Loucy (cell line): ENCODE data around the gene KRT77.

ENCODE experiments used
- H2AFZ ChIP-seq: fragments of 200-600 bp; sonication (generic); 2 replicates; pipeline ENCODE4 v1.6.0; 2016; ENCODE audit warnings: antibody characterized with exemption, mild to moderate bottlenecking, low read length, moderate library complexity
- H3F3A ChIP-seq: fragments of 200-600 bp; 2 replicates; pipeline ENCODE4 v1.6.0; 2016; ENCODE audit warnings: antibody characterized with exemption, low read depth, mild to moderate bottlenecking
- H3K27me3 ChIP-seq: fragments of 200-600 bp; sonication (generic); 2 replicates; pipeline ENCODE4 v1.6.1; 2014; ENCODE audit warnings: low read length, mild to moderate bottlenecking; ENCODE audit not compliant: insufficient read depth, poor library complexity, severe bottlenecking
- H3K36me3 ChIP-seq: fragments of 200-600 bp; sonication (generic); 2 replicates; pipeline ENCODE4 v1.6.1; 2016; ENCODE audit warnings: low read length; ENCODE audit not compliant: insufficient read depth
- H3K4me1 ChIP-seq: fragments of 200-600 bp; sonication (generic); 2 replicates; pipeline ENCODE4 v1.5.1; 2014; ENCODE audit warnings: low read length, mild to moderate bottlenecking; ENCODE audit not compliant: insufficient read depth, poor library complexity, severe bottlenecking
- H3K4me2 ChIP-seq: fragments of 200-600 bp; sonication (generic); 2 replicates; pipeline ENCODE4 v1.6.0; 2014; ENCODE audit warnings: antibody characterized with exemption, low read length, low read depth, mild to moderate bottlenecking; ENCODE audit not compliant: poor library complexity, severe bottlenecking
- H3K4me3 ChIP-seq: fragments of 200-600 bp; sonication (generic); 2 replicates; pipeline ENCODE4 v1.5.1; 2014; ENCODE audit warnings: low read length, mild to moderate bottlenecking, mixed read lengths; ENCODE audit not compliant: poor library complexity, severe bottlenecking
- H3K79me2 ChIP-seq: fragments of 200-600 bp; sonication (generic); 2 replicates; pipeline ENCODE4 v1.6.1; 2014; ENCODE audit warnings: low read length; ENCODE audit not compliant: insufficient read depth
- H3K9ac ChIP-seq: fragments of 200-600 bp; sonication (generic); 2 replicates; pipeline ENCODE4 v1.6.0; 2014; ENCODE audit warnings: mild to moderate bottlenecking, low read depth, low read length, moderate library complexity; ENCODE audit not compliant: poor library complexity, severe bottlenecking
- H3K9me2 ChIP-seq: fragments of 200-600 bp; sonication (generic); replicated peaks from 2 replicates; pipeline ENCODE4 v1.6.1; 2016; ENCODE audit warnings: low read depth, low read length, mixed read lengths
- H3K9me3 ChIP-seq: fragments of 200-600 bp; sonication (generic); 2 replicates; pipeline ENCODE4 v1.6.1; 2014; ENCODE audit warnings: mild to moderate bottlenecking, antibody characterized with exemption, low read length, low read depth; ENCODE audit not compliant: insufficient read depth
- H4K20me1 ChIP-seq: fragments of 200-600 bp; sonication (generic); 2 replicates; pipeline ENCODE4 v1.6.0; 2014; ENCODE audit warnings: antibody characterized with exemption, low read length, mild to moderate bottlenecking; ENCODE audit not compliant: insufficient read depth, poor library complexity, severe bottlenecking
- EZH2phosphoT487 ChIP-seq: fragments of 200-600 bp; IDR thresholded peaks from 2 replicates; pipeline ENCODE4 v1.6.1; 2018; ENCODE audit warnings: antibody characterized with exemption, mild to moderate bottlenecking, moderate library complexity, borderline replicate concordance
- TF ChIP-seq, protein P1 (sequence below): fragments of 200-600 bp; sonication (generic); conservative IDR thresholded peaks from 2 replicates; pipeline ENCODE4 v1.5.1; 2014; ENCODE audit warnings: mild to moderate bottlenecking, antibody characterized with exemption, low read length

The KRT77 gene

DNA sequence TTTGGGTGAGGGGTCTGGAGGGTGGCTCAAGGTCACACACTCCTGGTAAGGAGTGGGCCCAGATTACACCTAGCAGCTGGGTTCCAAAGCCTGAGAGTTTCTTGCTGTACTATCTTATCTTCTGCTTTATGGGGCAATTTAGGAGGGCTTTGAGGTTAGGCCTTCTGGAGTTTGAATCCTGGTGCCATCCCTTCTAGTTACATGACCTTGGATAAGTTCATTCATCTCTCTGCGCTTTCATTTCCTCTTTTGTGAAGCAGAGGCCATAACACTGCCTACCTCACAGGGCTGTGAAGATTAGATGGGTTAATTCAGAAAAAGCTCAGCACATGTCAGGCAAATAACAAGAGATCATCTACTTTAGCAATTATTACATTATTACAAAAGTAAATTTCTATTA is 7.4 kb upstream of the KRT77 start:
- Histone ChIP-seq H3K9ac (no peak overlapping the region), H3K4me2 (no peak overlapping the region), H4K20me1 (no peaks in the 10 kb centered on the region), H3K4me1 (no peaks in the 10 kb centered on the region), H3F3A (no peaks in the 10 kb centered on the region), H3K9me2 (no peaks in the 10 kb centered on the region), H3K36me3 (no peaks in the 10 kb centered on the region), H3K79me2 (no peaks in the 10 kb centered on the region), H2AFZ (no peak overlapping the region), H3K9me3 (no peaks in the 10 kb centered on the region), H3K4me3 (no peak overlapping the region), H3K27me3 (no peaks in the 10 kb centered on the region)
- TF ChIP-seq EZH2phosphoT487, result no peak
- TF ChIP-seq, protein P1, sequence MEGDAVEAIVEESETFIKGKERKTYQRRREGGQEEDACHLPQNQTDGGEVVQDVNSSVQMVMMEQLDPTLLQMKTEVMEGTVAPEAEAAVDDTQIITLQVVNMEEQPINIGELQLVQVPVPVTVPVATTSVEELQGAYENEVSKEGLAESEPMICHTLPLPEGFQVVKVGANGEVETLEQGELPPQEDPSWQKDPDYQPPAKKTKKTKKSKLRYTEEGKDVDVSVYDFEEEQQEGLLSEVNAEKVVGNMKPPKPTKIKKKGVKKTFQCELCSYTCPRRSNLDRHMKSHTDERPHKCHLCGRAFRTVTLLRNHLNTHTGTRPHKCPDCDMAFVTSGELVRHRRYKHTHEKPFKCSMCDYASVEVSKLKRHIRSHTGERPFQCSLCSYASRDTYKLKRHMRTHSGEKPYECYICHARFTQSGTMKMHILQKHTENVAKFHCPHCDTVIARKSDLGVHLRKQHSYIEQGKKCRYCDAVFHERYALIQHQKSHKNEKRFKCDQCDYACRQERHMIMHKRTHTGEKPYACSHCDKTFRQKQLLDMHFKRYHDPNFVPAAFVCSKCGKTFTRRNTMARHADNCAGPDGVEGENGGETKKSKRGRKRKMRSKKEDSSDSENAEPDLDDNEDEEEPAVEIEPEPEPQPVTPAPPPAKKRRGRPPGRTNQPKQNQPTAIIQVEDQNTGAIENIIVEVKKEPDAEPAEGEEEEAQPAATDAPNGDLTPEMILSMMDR, result no peak

DNA sequence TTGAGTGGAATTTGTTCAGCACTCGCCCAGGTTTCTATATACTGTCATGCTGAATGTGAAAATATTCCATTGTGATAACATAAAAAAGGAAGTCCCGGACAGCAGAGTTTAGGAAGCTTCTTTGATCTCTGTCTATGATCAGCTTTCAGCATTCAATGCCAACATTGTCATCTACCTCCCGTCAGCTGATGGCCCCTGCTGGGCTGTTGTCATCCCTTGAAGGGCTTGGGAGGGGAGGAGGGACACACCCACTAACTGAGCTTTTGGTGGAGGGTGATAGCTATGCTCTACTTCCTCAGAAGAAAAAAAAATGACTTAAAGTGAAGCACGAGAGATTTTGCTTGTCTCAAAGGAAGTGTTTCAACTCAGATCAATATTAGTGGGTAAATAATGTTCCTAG is 4.7 kb upstream of the KRT77 start:
- Histone ChIP-seq H4K20me1 (no peaks in the 10 kb centered on the region), H2AFZ (no peak overlapping the region), H3K4me1 (peaks cover 10% of the 10 kb centered on the region), H3K4me3 (no peak overlapping the region), H3K4me2 (no peak overlapping the region), H3K36me3 (no peaks in the 10 kb centered on the region), H3K79me2 (no peaks in the 10 kb centered on the region), H3K9ac (no peak overlapping the region), H3K27me3 (no peaks in the 10 kb centered on the region), H3K9me3 (no peaks in the 10 kb centered on the region), H3F3A (no peaks in the 10 kb centered on the region), H3K9me2 (no peaks in the 10 kb centered on the region)
- TF ChIP-seq, protein P1, result no peak
- TF ChIP-seq EZH2phosphoT487, result no peak

DNA sequence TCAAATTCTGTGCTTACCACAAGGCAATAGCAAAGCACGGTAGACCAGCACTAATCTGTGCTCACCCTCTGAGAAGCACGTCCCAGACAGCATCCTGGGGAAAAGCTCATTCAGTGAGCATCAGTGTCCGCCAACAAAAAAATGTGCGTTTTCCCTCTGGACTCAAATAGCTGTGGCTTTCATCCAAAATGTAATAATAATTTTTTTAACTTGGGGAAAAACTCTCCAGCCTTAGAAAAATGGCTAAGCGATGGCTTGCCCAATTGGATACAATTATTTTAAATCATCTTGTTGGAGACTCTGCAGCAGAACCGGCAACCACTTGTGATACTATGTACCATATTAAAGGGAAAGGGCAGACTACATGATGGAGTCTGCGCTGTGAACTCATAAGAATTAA is 1.1 kb upstream of the KRT77 start:
- no peaks in the 10 kb centered on the region for H3K9me3 ChIP-seq
- H3K27me3 ChIP-seq, result no peaks in the 10 kb centered on the region
- no peak overlapping the region for H2AFZ ChIP-seq
- H3K4me3 ChIP-seq, result no peak overlapping the region
- H3K4me2 ChIP-seq, result no peak overlapping the region
- no peaks in the 10 kb centered on the region for H3F3A ChIP-seq
- no peaks in the 10 kb centered on the region for H3K9me2 ChIP-seq
- H3K4me1 ChIP-seq, result peaks cover 10% of the 10 kb centered on the region
- no peaks in the 10 kb centered on the region for H3K36me3 ChIP-seq
- H4K20me1 ChIP-seq, result no peaks in the 10 kb centered on the region
- H3K9ac ChIP-seq, result no peak overlapping the region
- TF ChIP-seq, protein P1, result no peak
- no peak for TF ChIP-seq EZH2phosphoT487
- no peaks in the 10 kb centered on the region for H3K79me2 ChIP-seq
